GM21717 (cell line): Measurements from ENCODE around the gene FARP1.

ENCODE experiments used
- ATAC-seq: cut with Tn5 transposase; IDR thresholded peaks from one replicate; pipeline ENCODE4 v1.9.1; 2021; ENCODE audit warnings: mild to moderate bottlenecking, moderate library complexity; ENCODE audit not compliant: unreplicated experiment

FARP1 gene

GRCh38 chr13:98300956-98301641, 158.2 kb downstream of the FARP1 start:
- ATAC-seq = no peak

- ATAC-seq = no peak
Observed at GRCh38 chr13:98301721-98302120, 158.8 kb downstream of the FARP1 start.

GRCh38 chr13:98303858-98304257, 161.0 kb downstream of the FARP1 start:
- ATAC-seq = no peak

- no peak for ATAC-seq
Observed at GRCh38 chr13:98305670-98306069, 162.8 kb downstream of the FARP1 start.

GRCh38 chr13:98307463-98308085, 164.7 kb downstream of the FARP1 start:
- ATAC-seq = no peak

- no peak for ATAC-seq
Observed at GRCh38 chr13:98308086-98308911, 165.4 kb downstream of the FARP1 start.

GRCh38 chr13:98309569-98310335, 166.9 kb downstream of the FARP1 start:
- ATAC-seq = no peak

- no peak for ATAC-seq
Observed at GRCh38 chr13:98310485-98311199, 167.7 kb downstream of the FARP1 start.

- no peak for ATAC-seq
Observed at GRCh38 chr13:98311200-98311548, 168.3 kb downstream of the FARP1 start.

- no peak for ATAC-seq
Observed at GRCh38 chr13:98312606-98313005, 169.7 kb downstream of the FARP1 start.

- no peak for ATAC-seq
Observed at GRCh38 chr13:98313023-98313921, 170.4 kb downstream of the FARP1 start.

GRCh38 chr13:98313922-98314292, 171.0 kb downstream of the FARP1 start:
- no peak for ATAC-seq

- no peak for ATAC-seq
Observed at GRCh38 chr13:98315466-98315865, 172.6 kb downstream of the FARP1 start.

- no peak for ATAC-seq
Observed at GRCh38 chr13:98315902-98316301, 173.0 kb downstream of the FARP1 start.

- no peak for ATAC-seq
Observed at GRCh38 chr13:98317573-98318171, 174.8 kb downstream of the FARP1 start.

GRCh38 chr13:98318263-98318878, 175.5 kb downstream of the FARP1 start:
- no peak for ATAC-seq

GRCh38 chr13:98320561-98321105, 177.7 kb downstream of the FARP1 start:
- ATAC-seq = no peak

GRCh38 chr13:98321395-98321794, 178.5 kb downstream of the FARP1 start:
- no peak for ATAC-seq
